Suppressor macrophage treated with lipopolysaccharide for 4 hours (primary cell): Measurements from ENCODE around the gene CFB.
A peak's percentile ranks its signal among the peaks of the same experiment; 100 is the strongest.
"Not testable (repeated sequence)": the region's sequence is repeated elsewhere in the genome, so short reads cannot be mapped to it uniquely, and the experiment has no call there.

ENCODE experiments used
- DNase-seq: peaks from one replicate; pipeline ENCODE4 v3.0.0-alpha.2; 2020

CFB gene

GRCh38 chr6:31945507-31946369 is at the start of gene CFB:
CFB (plus strand) TSS chr6:31946095; CDS start chr6:31946222, 127 bp downstream.
- peak; percentile 92 for DNase-seq

GRCh38 chr6:31896493-31896855 is 49.4 kb upstream of the CFB start:
- DNase-seq, result no peak

- DNase-seq, result no peak
Observed at GRCh38 chr6:31896856-31897611, 48.9 kb upstream of the CFB start.

- peak; percentile 89 for DNase-seq
Observed at GRCh38 chr6:31897612-31898382, 48.1 kb upstream of the CFB start, which contains the start of gene EHMT2. EHMT2 (minus strand) TSS chr6:31897698; CDS start chr6:31897677, 21 bp downstream.

- DNase-seq, result no peak
Observed at GRCh38 chr6:31898383-31899011, 47.4 kb upstream of the CFB start.

- DNase-seq, result no peak
Observed at GRCh38 chr6:31899215-31899614, 46.7 kb upstream of the CFB start.

- DNase-seq, result no peak
Observed at GRCh38 chr6:31899882-31900722, 45.8 kb upstream of the CFB start.

GRCh38 chr6:31900917-31901414 is 44.9 kb upstream of the CFB start:
- DNase-seq, result no peak

- DNase-seq, result no peak
Observed at GRCh38 chr6:31901415-31901952, 44.4 kb upstream of the CFB start.

GRCh38 chr6:31901953-31902643 is 43.8 kb upstream of the CFB start, which contains the start of gene ZBTB12:
ZBTB12 (minus strand) TSS chr6:31902086; CDS start chr6:31901305, 781 bp downstream.
- peak; percentile 56 for DNase-seq

- DNase-seq, result no peak
Observed at GRCh38 chr6:31903957-31904356, 41.9 kb upstream of the CFB start.

- no peak for DNase-seq
Observed at GRCh38 chr6:31905041-31905440, 40.9 kb upstream of the CFB start.

GRCh38 chr6:31906122-31906521 is 39.8 kb upstream of the CFB start:
- no peak for DNase-seq

- not testable (repeated sequence) for DNase-seq
Observed at GRCh38 chr6:31906727-31907126, 39.2 kb upstream of the CFB start.

GRCh38 chr6:31907158-31907813 is 38.6 kb upstream of the CFB start:
- peak; percentile 83 for DNase-seq

GRCh38 chr6:31908255-31908654 is 37.6 kb upstream of the CFB start:
- DNase-seq, result not testable (repeated sequence)

- DNase-seq, result peak; percentile 80
Observed at GRCh38 chr6:31908791-31909190, 37.1 kb upstream of the CFB start.

GRCh38 chr6:31909298-31909697 is 36.6 kb upstream of the CFB start:
- DNase-seq, result not testable (repeated sequence)

GRCh38 chr6:31911826-31912585 is 33.9 kb upstream of the CFB start:
- DNase-seq, result no peak
